HAP-1 (cell line): Measurements from ENCODE around the gene SERPINB1.

Experiments used
- DNase-seq, 2 experiments: peaks; one replicate each; pipeline ENCODE4 v3.0.0-alpha.2; 2016 to 2020; ENCODE audit warnings: low spot score in 2 of 2
- H3K27me3 ChIP-seq: fragments of 250-450 bp; sonication (Bioruptor Pico); 2 replicates; pipeline ENCODE4 v1.5.1; 2020; ENCODE audit warnings: low read depth, mild to moderate bottlenecking, moderate library complexity
- H3K36me3 ChIP-seq: fragments of 250-450 bp; sonication (Bioruptor Pico); replicated peaks from 2 replicates; pipeline ENCODE4 v1.5.1; 2020; ENCODE audit warnings: mild to moderate bottlenecking
- H3K4me1 ChIP-seq: fragments of 250-450 bp; sonication (Bioruptor Pico); 2 replicates; pipeline ENCODE4 v1.5.1; 2020; ENCODE audit warnings: mild to moderate bottlenecking
- H3K4me3 ChIP-seq: fragments of 250-450 bp; sonication (Bioruptor Pico); 2 replicates; pipeline ENCODE4 v1.5.1; 2020; ENCODE audit warnings: mild to moderate bottlenecking, moderate library complexity
- H3K9me3 ChIP-seq: fragments of 250-450 bp; sonication (Bioruptor Pico); 2 replicates; pipeline ENCODE4 v1.5.1; 2020; ENCODE audit warnings: mild to moderate bottlenecking, moderate library complexity
- in situ Hi-C: fragments of 300-500 bp; cut with MboI; formaldehyde crosslinking; loops from 3 replicates; pipeline ENCODE4 v1.14.3; 2020; ENCODE audit warnings: low sequenced_read_pairs, inconsistent platforms, mixed read lengths

SERPINB1 gene

DNA sequence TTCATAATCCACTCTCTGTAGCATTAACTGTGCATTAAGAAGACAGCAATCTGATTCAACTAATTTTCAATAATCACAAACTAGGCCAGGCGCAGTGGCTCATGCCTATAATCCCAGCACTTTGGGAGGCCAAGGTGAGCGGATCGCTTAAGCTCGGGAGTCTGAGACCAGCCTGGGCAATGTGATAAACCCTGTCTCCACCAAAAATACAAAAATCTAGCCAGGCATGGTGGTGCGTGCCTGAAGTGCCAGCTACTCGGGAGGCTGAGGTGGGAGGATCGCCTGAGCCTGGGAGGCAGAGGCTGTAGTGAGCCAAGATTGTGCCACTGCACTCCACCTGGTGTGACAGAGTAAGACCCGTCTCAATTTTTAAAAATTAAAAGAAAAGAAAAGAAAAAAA, 32.0 kb upstream of the SERPINB1 start:
- in situ Hi-C loops: no loop called here
- no peak for DNase-seq
- Histone ChIP-seq H3K4me1 (peaks cover 34% of the 10 kb centered on the region), H3K9me3 (no peaks in the 10 kb centered on the region), H3K4me3 (no peak overlapping the region), H3K36me3 (no peaks in the 10 kb centered on the region), H3K27me3 (no peaks in the 10 kb centered on the region)

DNA sequence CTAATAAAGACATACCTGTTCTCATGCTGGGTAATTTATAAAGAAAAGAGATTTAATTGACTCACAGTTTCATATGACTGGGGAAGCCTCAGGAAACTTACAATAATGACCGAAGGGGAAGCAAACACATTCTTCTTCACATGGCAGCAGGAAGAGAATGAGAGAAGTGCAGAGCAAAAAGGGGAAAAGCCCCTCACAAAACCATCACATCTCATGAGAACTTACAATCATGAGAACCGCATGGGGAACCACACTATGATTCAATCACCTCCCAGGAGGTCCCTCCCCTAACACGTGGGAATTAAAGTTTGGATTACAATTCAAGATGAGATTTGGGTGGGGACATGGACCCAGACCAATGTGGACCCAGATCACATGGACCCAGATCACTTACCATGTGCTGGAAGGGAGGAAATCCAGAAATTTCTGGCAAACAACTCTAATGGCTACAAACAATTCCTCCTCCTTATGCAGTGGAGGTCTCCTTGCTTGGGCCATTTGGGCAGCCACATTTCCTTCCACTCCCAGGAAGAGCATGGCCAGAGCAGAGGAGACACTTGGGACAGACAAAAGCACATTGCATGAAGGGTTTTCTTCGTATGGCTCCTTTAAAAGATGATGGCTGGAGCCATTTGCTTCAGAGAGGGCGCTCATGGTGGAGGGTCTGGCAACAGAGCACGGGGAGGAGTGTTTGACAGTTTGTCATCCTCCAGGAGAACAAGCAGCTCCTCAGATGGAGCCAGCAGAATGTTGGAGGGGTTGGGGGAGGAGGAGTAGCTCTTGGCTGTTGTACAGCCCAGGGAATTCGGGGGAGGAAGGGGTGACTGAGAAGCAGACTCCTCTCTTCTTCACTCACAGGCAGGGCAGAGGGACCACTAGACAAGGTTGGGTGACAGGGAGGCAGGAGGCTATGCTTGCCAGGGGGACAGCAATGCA, 31.0 kb upstream of the SERPINB1 start:
- no peaks in the 10 kb centered on the region for H3K27me3 ChIP-seq
- no peak for DNase-seq
- peaks cover 31% of the 10 kb centered on the region for H3K4me1 ChIP-seq
- no peaks in the 10 kb centered on the region for H3K36me3 ChIP-seq
- H3K4me3 ChIP-seq: no peak overlapping the region
- H3K9me3 ChIP-seq: no peaks in the 10 kb centered on the region
- in situ Hi-C loops: no loop called here

DNA sequence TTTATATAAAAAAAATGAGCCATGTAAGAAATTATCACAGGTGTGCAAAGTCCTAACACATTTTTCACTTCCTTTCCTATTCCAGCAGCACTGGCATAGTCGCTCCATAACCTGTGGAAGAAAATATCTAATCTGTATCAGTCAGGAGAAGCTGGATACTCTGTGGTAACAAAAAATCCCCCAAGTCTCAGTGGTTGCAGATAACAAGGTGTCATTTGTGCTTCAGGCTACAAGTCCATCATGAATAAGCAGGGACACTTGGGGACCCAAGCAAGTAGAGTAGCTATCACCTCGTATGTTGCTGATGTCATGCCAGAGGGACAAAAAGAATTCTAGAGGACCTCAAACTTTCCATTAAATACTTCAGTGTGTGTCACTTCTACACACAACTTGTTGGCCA, 30.3 kb upstream of the SERPINB1 start:
- in situ Hi-C loops: no loop called here
- DNase-seq: no peak
- Histone ChIP-seq H3K4me3 (no peak overlapping the region), H3K4me1 (peaks cover 29% of the 10 kb centered on the region), H3K27me3 (no peaks in the 10 kb centered on the region), H3K9me3 (no peaks in the 10 kb centered on the region), H3K36me3 (no peaks in the 10 kb centered on the region)

DNA sequence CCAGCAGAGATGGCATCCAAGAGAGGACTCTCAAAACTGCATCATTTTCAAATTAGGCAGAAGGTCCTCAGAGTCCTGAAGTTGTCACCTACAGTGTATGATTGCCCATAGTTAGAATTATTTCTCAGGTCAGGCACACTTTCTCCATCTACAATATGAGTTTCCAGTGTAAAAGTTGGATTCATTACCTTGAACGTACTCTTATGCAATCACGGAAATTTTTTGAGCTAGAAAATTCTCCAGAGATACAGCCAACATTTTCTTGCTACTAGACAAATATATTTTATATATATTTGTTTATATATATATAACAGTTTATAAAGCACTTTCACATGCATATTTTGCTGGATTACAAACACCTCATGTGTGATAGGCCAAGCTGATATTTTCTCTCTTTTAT, 29.4 kb upstream of the SERPINB1 start:
- in situ Hi-C loops: no loop called here
- no peaks in the 10 kb centered on the region for H3K36me3 ChIP-seq

DNA sequence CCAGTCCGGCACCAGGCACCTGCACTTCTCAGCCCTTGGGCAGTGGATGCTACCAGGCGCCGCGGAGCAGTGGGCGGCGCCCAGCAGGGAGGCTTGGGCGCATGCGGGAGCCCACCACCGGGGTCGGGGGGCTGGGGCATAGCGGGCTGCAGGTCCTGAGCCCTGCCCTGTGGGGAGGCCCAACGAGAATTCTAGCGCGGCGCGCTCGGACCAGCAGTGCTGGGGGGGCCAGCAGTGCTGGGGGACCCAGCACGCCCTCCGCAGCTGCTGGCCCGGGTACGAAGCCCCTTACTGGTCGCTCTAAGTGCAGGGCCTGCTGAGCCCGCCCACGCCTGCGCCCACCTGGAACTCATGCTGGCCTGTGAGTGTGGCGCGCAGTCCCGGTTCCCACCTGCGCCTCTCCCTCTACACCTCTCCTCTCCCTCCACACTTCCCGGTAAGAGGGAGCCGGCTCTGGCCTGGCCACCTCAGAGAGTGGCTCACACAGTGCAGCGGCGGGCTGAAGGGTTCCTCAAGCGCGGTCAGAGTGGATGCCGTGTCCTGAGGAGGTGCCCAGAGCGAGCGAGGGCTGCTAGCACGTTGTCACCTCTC, 28.5 kb upstream of the SERPINB1 start:
- Histone ChIP-seq H3K4me1 (peaks cover 23% of the 10 kb centered on the region), H3K27me3 (no peaks in the 10 kb centered on the region), H3K36me3 (no peaks in the 10 kb centered on the region), H3K9me3 (no peaks in the 10 kb centered on the region), H3K4me3 (no peak overlapping the region)
- DNase-seq: no peak
- in situ Hi-C loops: no loop called here

More for the DNA sequence above, 29.4 kb upstream of the SERPINB1 start:
- no peaks in the 10 kb centered on the region for H3K27me3 ChIP-seq
- H3K4me1 ChIP-seq: peaks cover 25% of the 10 kb centered on the region
- no peak overlapping the region for H3K4me3 ChIP-seq
- no peaks in the 10 kb centered on the region for H3K9me3 ChIP-seq
- no peak for DNase-seq

DNA sequence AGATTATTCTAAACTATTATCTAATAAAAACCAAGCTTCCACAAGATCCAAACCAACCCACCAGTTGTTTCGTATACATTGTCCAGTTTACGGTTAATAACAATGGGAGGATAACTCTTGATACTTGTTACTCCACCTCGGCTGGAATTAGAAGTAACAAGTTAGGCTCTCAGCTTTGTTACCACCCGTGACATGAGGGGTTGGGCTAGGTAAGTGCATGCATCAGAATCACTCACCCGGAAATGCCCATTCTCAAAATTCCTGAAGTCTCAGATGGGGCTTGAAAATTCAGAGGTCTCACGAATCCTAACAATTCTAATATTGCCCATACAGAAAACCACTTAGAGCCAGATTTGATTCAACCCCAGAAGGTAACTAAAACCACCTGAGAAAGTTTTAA, 27.0 kb upstream of the SERPINB1 start:
- H3K4me3 ChIP-seq: no peak overlapping the region
- peaks cover 26% of the 10 kb centered on the region for H3K4me1 ChIP-seq
- in situ Hi-C loops: no loop called here
- H3K36me3 ChIP-seq: no peaks in the 10 kb centered on the region
- no peaks in the 10 kb centered on the region for H3K27me3 ChIP-seq
- no peaks in the 10 kb centered on the region for H3K9me3 ChIP-seq
- no peak for DNase-seq

DNA sequence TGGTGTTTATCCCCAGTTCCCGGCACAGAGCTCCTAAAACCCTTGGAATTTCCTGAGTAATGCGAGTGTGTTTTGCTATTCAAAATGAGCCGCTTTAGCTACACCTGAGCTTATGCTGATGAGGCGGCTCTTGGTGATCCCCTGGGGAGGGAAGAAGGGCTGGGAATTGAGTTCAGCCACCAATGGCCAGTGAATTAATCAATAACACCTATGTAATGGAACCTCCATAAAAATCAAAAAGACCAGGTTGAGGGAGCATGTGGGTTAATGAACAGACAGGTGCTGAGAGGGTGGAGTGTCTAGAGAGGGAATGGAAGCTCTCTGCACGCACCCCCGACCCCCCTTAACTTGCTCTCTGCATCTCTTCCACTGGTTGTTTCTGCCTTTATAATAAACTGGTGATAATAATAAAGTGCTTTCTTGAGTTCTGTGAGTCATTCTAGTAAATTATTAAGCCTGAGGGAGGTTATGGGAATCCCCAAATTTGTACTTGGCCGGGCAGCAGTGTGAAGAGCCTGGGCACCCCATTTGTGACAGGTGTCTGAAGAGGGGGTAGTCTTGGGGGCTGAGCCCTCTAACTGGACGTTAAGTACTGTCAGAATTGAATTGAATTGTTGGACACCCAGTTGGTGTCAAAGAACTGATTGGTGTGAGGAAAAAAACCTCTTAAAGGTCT, 24.6 kb upstream of the SERPINB1 start:
- Histone ChIP-seq H3K9me3 (no peaks in the 10 kb centered on the region), H3K36me3 (no peaks in the 10 kb centered on the region), H3K4me1 (peaks cover 38% of the 10 kb centered on the region), H3K4me3 (no peak overlapping the region), H3K27me3 (no peaks in the 10 kb centered on the region)
- in situ Hi-C loops: no loop called here
- no peak for DNase-seq

DNA sequence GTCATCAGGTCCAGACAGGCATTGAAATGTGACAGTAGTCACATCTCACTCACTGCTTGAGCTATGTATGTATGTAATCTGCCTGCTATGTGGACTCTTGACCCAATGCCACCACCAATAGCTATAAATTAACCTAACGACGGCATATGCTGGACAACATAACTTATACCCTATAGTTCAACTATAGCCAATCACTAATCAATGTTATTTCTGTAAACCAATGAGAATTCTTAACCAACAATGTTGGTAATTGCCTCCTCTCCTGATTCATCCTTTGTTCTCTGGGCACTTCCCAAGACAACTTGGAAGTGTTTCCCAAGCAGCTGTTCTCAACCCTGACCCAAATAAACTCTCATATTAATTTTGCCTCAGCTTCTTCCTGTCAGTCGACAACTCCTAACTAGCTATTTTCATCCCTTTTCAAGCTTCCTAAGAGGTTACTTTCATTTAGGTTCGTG, 24.1 kb upstream of the SERPINB1 start:
- H3K4me3 ChIP-seq: no peak overlapping the region
- DNase-seq: no peak
- in situ Hi-C loops: no loop called here

DNA sequence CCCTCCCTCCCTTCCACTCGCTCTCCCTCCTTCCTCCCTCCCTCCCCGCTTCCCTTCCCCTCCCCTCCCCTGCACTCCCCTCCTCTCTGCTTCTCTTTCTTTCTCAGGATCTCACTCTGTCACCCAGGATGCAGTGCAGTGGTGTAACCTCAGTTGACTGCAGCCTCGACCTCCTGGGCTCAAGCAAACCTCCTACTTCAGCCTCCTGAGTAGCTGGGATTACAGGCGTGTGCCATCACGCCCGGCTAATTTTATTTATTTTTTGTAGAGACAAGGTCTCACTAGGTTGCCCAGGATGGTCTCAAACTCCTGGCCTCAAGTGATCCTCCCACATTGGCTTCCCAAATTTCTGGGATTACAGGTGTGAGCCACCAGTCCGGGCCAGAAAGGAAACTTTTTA, 23.6 kb upstream of the SERPINB1 start:
- no peak overlapping the region for H3K4me3 ChIP-seq
- no peaks in the 10 kb centered on the region for H3K36me3 ChIP-seq
- H3K4me1 ChIP-seq: peaks cover 38% of the 10 kb centered on the region
- H3K27me3 ChIP-seq: no peaks in the 10 kb centered on the region
- in situ Hi-C loops: no loop called here
- DNase-seq: no peak
- H3K9me3 ChIP-seq: no peaks in the 10 kb centered on the region

More for the DNA sequence above, 24.1 kb upstream of the SERPINB1 start:
- H3K4me1 ChIP-seq: peaks cover 38% of the 10 kb centered on the region
- no peaks in the 10 kb centered on the region for H3K36me3 ChIP-seq
- H3K27me3 ChIP-seq: no peaks in the 10 kb centered on the region
- H3K9me3 ChIP-seq: no peaks in the 10 kb centered on the region

DNA sequence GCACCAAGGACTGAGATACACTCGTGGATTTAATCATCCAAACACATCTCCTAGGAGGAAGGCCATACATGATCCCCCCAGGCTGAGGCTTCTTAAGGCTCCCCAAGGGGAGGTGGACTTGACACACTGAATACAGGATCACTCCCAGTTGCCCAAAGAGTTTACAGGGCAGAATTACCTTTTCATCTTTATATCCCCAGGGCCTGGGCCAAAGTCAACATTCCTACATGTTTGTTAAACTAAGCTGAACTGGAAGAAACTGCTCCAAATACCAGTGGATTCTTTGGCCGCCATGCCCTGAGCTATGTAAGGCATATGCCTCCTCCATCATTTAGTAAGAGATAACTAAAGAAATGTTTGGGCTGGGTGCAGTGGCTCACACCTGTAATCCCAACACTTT, 22.2 kb upstream of the SERPINB1 start:
- no peaks in the 10 kb centered on the region for H3K27me3 ChIP-seq
- in situ Hi-C loops: no loop called here
- no peaks in the 10 kb centered on the region for H3K36me3 ChIP-seq
- no peak overlapping the region for H3K4me3 ChIP-seq
- peak in 1 of 2 experiments; percentile 22 for DNase-seq
- H3K4me1 ChIP-seq: peaks cover 39% of the 10 kb centered on the region
- no peaks in the 10 kb centered on the region for H3K9me3 ChIP-seq

DNA sequence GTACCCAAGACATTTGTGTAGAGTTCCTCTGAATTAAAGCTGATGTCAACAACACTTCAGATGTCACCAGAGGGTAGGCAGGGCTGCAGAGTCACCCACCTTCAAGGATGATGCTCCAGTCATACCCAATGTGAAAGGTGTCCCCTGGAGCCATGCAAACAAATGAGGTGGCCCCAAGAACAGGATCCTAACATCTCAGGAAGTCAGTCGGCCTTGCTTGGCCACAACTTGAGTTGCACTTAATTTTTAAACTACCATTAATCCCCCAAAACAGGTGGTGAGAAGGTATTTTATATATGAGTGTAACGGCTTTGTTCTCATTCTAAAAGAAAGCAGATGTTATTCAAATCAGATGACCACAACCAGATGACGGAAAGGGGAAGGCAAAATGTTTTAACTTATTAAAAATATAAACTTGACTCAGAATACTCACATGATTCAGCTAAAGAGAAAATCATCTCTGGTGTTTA, 21.1 kb upstream of the SERPINB1 start:
- DNase-seq: no peak
- Histone ChIP-seq H3K4me1 (peaks cover 39% of the 10 kb centered on the region), H3K27me3 (no peaks in the 10 kb centered on the region), H3K4me3 (no peak overlapping the region), H3K36me3 (no peaks in the 10 kb centered on the region), H3K9me3 (no peaks in the 10 kb centered on the region)
- in situ Hi-C loops: no loop called here

DNA sequence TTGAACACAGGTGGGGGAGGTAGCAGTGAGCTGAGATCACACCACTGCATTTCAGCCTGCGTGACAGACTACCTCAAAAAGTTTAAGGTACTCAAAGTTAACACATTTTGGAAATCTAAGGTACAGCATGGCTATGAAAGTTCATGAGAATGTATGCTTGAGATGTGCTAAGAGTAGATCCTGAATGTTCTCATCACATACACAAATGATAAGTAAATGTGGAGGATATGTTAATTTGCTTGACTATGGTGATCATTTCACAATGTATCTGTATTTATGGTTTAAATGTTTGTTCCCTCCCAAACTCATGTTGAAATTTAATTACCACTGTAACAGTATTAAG, 20.1 kb upstream of the SERPINB1 start:
- in situ Hi-C loops: no loop called here
- Histone ChIP-seq H3K27me3 (no peaks in the 10 kb centered on the region), H3K4me1 (peaks cover 33% of the 10 kb centered on the region), H3K9me3 (no peaks in the 10 kb centered on the region), H3K36me3 (no peaks in the 10 kb centered on the region), H3K4me3 (no peak overlapping the region)
- DNase-seq: no peak

DNA sequence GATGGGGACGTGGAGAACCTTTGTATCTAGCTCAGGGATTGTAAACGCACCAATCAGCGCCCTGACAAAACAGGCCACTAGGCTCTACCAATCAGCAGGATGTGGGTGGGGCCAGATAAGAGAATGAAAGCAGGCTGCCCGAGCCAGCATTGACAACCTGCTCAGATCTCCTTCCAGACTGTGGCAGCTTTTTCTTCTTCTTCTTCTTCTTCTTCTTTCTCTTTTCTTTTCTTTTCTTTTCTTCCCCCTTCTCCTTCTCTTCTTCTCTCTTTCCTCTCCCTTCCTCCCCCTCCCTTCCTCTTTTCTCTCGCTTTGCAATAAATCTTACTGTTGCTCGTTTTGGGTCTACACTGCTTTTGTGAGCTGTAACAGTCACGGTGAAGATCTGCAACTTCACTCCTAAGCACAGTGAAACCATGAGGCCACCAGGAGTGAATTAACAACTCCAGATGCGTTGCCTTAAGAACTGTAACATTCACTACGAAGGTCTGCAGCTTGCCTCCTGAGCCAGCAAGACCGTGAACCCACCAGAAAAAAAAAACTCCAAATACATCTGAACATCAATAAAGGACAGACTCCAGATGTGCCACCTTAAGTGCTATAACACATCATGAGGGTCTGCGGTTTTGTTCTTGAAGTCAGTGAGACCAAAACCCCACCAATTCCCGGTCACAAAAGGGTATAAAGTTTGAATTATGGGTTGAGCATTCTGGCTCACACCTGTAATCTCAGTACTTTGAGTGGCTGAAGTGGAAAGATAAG, 19.6 kb upstream of the SERPINB1 start:
- no peak overlapping the region for H3K4me3 ChIP-seq
- no peaks in the 10 kb centered on the region for H3K27me3 ChIP-seq
- H3K9me3 ChIP-seq: no peaks in the 10 kb centered on the region
- in situ Hi-C loops: no loop called here
- peaks cover 30% of the 10 kb centered on the region for H3K4me1 ChIP-seq
- no peak for DNase-seq
- H3K36me3 ChIP-seq: no peaks in the 10 kb centered on the region
